ENCODE results near the gene KIR3DL2.
"Not testable (repeated sequence)": the region's sequence is repeated elsewhere in the genome, so short reads cannot be mapped to it uniquely, and the experiment has no call there.

GRCh38 chr19:54901153-54901552 is 50.9 kb downstream of the KIR3DL2 start:
- TF ChIP-seq CTCF (conservative IDR thresholded peaks at IDR 0.05; ENCODE audit: low read depth, low read length); EZH2 (IDR thresholded peaks at IDR 0.05; ENCODE audit: borderline replicate concordance, low read depth, low read length, poor library complexity, severe bottlenecking): not testable (repeated sequence)

Data from A673 (cell line).